Measurements from ENCODE around the gene MDH1.
A peak's percentile ranks its signal among the peaks of the same experiment; 100 is the strongest.

Gene MDH1

DNA sequence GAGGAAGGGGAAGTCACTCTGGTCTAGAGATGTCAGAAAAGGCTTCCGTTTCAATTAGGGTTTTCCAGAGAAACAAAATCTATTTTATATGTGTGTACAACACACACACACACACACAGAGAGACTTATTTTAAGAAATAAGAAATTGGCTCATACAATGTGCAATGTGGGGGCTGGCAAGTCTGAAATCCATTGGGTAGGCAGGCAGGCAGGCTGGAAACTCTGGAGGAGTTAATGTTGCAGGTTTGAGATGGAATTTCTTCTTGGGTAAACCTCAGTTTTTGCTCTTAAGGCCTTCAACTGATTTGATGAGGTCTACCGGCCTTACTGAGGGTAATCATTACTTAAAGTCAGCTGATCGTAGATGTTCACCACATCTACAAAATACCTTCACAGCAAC is 62.6 kb downstream of the MDH1 start:
- no peak overlapping the region for H3K4me3 ChIP-seq (ENCODE audit: control insufficient read depth, low read depth, low read length)
- DNase-seq (ENCODE audit: low read depth), result no peak
- TF ChIP-seq, protein P1, sequence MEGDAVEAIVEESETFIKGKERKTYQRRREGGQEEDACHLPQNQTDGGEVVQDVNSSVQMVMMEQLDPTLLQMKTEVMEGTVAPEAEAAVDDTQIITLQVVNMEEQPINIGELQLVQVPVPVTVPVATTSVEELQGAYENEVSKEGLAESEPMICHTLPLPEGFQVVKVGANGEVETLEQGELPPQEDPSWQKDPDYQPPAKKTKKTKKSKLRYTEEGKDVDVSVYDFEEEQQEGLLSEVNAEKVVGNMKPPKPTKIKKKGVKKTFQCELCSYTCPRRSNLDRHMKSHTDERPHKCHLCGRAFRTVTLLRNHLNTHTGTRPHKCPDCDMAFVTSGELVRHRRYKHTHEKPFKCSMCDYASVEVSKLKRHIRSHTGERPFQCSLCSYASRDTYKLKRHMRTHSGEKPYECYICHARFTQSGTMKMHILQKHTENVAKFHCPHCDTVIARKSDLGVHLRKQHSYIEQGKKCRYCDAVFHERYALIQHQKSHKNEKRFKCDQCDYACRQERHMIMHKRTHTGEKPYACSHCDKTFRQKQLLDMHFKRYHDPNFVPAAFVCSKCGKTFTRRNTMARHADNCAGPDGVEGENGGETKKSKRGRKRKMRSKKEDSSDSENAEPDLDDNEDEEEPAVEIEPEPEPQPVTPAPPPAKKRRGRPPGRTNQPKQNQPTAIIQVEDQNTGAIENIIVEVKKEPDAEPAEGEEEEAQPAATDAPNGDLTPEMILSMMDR (conservative IDR thresholded peaks at IDR 0.05; ENCODE audit: control insufficient read depth, insufficient read depth, low read depth, low read length), result no peak

DNA sequence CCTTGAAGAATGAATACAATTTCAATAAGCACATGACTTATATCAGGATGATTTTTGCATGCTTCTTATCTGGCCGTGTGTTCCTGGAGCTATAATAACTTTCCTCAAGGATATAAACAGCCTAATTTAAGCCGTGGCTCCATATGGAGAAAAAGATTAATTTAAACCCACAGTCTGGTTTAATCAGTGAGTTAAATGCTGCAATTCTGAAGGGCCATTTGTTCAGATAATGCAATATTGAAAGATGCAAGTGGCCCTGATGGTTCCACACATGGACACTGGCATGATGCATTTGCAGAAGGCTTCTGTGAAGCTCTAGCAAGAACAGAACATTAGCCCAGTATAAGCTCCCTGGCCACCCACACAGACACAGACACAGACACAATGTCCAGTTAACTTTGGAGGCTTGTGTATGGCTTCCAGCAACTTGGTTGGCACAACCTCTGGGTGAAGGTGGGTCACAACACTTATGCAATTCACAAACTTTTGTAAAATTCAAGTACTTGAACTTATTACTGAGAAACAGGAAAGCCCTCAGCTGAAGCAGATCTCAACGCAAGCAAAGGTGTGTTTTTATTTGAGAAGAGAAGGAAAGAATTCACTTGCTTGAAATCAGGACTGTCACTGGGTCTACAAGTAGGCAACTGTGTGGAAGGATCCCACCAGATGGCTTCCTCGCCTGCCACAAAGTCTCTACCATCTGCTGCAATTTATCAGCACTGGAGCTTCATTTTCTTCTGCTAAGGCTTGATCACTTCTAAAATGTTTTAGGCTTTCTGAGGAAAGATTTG is 63.3 kb downstream of the MDH1 start:
- DNase-seq (ENCODE audit: low read depth), result no peak
- H3K4me3 ChIP-seq (ENCODE audit: control insufficient read depth, low read depth, low read length), result no peak overlapping the region
- TF ChIP-seq, protein P1 (conservative IDR thresholded peaks at IDR 0.05; ENCODE audit: control insufficient read depth, insufficient read depth, low read depth, low read length), result no peak

DNA sequence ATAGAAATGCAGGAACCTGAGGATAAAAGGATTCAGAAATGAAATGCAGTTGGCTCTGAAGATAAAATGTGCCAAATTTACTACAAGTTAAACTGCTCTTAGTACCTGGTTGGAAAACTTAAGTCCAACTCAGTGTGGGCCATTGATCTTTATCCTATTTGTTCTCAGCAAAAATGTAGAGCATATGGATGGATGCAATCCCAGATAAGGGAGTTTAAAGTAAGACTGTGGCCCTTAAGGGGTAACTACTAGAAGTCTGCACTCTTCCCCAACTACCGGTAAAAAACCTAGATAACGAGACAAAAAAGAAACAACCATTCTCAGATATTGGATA is 63.9 kb downstream of the MDH1 start:
- TF ChIP-seq, protein P1 (conservative IDR thresholded peaks at IDR 0.05; ENCODE audit: control insufficient read depth, insufficient read depth, low read depth, low read length), result no peak

DNA sequence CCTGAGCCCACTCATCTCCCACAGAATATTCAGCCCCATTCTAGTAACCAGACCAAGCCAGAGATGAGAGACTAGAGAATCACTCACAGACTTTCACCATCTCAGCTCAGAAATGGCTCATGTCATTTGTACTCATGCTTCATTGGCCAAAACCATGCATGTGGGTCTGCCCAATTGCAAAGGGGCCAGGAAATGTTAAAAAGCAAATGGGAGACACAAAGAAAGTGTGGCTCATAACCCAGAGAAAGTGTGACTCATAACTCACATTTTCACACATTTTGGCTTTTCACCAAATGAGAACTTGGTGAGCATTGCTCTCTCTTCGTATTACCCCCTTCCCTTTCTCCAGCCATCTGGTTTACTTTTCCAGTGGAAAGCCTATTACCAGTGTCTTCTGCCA is 66.2 kb downstream of the MDH1 start:
- DNase-seq (ENCODE audit: low read depth), result peak; percentile 79

More for the DNA sequence above, 63.9 kb downstream of the MDH1 start:
- no peak for DNase-seq (ENCODE audit: low read depth)
- no peak overlapping the region for H3K4me3 ChIP-seq (ENCODE audit: control insufficient read depth, low read depth, low read length)

More for the DNA sequence above, 66.2 kb downstream of the MDH1 start:
- TF ChIP-seq, protein P1 (conservative IDR thresholded peaks at IDR 0.05; ENCODE audit: control insufficient read depth, insufficient read depth, low read depth, low read length), result no peak
- no peak overlapping the region for H3K4me3 ChIP-seq (ENCODE audit: control insufficient read depth, low read depth, low read length)
